Activated B cell treated with CpG ODN at 0.5 μM for 24 hours (primary cell): ENCODE measurements around the gene MRPS23. TPM values are rescaled to one million over a fixed set of nuclear protein-coding genes. Genes with fewer than 3 reads are reported as not detected.

Experiments
- ATAC-seq: fragments of 200-7000 bp; cut with Tn5 transposase; one replicate; pipeline ENCODE4 v1.10.0; 2021; ENCODE audit warnings: low read depth, mild to moderate bottlenecking, moderate library complexity
- CTCF ChIA-PET: fragments of 350-600 bp; sonication (Branson Sonifier 250); formaldehyde crosslinking; loops from one replicate; lab custom pipeline; 2021; ENCODE audit warnings: antibody characterized with exemption; lab: Charles Lee
- POLR2A ChIA-PET: fragments of 350-600 bp; sonication (Branson Sonifier 250); formaldehyde crosslinking; loops from one replicate; lab custom pipeline; 2021; ENCODE audit warnings: antibody characterized with exemption; lab: Charles Lee
- DNase-seq: peaks from one replicate; pipeline ENCODE4 v3.0.0; 2022
- H3K27ac Mint-ChIP-seq: one replicate; pipeline ENCODE4 v1.8.0; 2020; ENCODE audit warnings: mixed read lengths
- H3K27me3 Mint-ChIP-seq: one replicate; pipeline ENCODE4 v1.8.0; 2021; ENCODE audit warnings: mixed read lengths
- H3K36me3 Mint-ChIP-seq: one replicate; pipeline ENCODE4 v1.8.0; 2021; ENCODE audit warnings: low read depth, mixed read lengths
- H3K4me1 Mint-ChIP-seq: one replicate; pipeline ENCODE4 v1.8.0; 2021; ENCODE audit warnings: mixed read lengths
- H3K4me3 Mint-ChIP-seq: one replicate; pipeline ENCODE4 v1.8.0; 2020; ENCODE audit warnings: mild to moderate bottlenecking, mixed read lengths
- H3K9me3 Mint-ChIP-seq: one replicate; pipeline ENCODE4 v1.8.0; 2020; ENCODE audit warnings: mixed read lengths
- CTCF ChIP-seq: fragments of 200-600 bp; IDR thresholded peaks from one replicate; pipeline ENCODE4 v1.8.0; 2022; ENCODE audit warnings: antibody characterized with exemption, mild to moderate bottlenecking
- intact Hi-C: fragments of 100-400 bp; cut with micrococcal nuclease; formaldehyde crosslinking; loops from one replicate; pipeline ENCODE4 v1.15.1; 2024
- total RNA-seq: library from RNA; stranded (reverse); gene quantifications from 2 replicates; pipeline ENCODE4 v1.2.3, GENCODE V29; 2022

MRPS23 gene
- total RNA-seq, 1 donor from 2014 or later, result 37.9 TPM

- Mint-ChIP-seq H3K4me3 (no peak overlapping the region), H3K36me3 (no peaks in the 10 kb centered on the region), H3K27me3 (peaks cover 24% of the 10 kb centered on the region), H3K4me1 (peaks cover 33% of the 10 kb centered on the region), H3K27ac (peak overlapping the region; percentile 59), H3K9me3 (no peaks in the 10 kb centered on the region)
- ATAC-seq (no peak), DNase-seq (no peak)
- CTCF ChIA-PET, result interaction anchor here (0.7 to 2.0 kb wide), 7 partner anchors 8 to 131 kb away, joined by 3 to 6 read pairs (median 4); no protein-coding TSS in a partner anchor
- TF ChIP-seq CTCF, result no peak
- POLR2A ChIA-PET, result interaction anchor here (0.6 to 1.4 kb wide), 6 partner anchors 19 to 646 kb away, joined by 3 to 9 read pairs (median 4); partner anchors contain the start of genes MRPS23 and SRSF1
- intact Hi-C loops, result loop anchor here (1.0 to 5.0 kb wide), 2 partner anchors 19 to 33 kb away; partner anchors contain the start of gene MRPS23
Measured at GRCh38 chr17:57868910-57869616, 19.2 kb upstream of the MRPS23 start.

GRCh38 chr17:57868007-57868909, 18.4 kb upstream of the MRPS23 start:
- DNase-seq, result peak; percentile 53
- H3K36me3 Mint-ChIP-seq, result no peaks in the 10 kb centered on the region

GRCh38 chr17:57867126-57867525, 17.3 kb upstream of the MRPS23 start:
- H3K9me3 Mint-ChIP-seq, result no peaks in the 10 kb centered on the region
- TF ChIP-seq CTCF, result no peak
- ATAC-seq (no peak), DNase-seq (no peak)
- no peak overlapping the region for H3K4me3 Mint-ChIP-seq
- H3K27me3 Mint-ChIP-seq, result peaks cover 11% of the 10 kb centered on the region
- peaks cover 25% of the 10 kb centered on the region for H3K4me1 Mint-ChIP-seq
- H3K27ac Mint-ChIP-seq, result no peak overlapping the region
- intact Hi-C loops, result loop anchor here (5.0 kb wide), 1 partner anchor 35 kb away; no protein-coding TSS in a partner anchor
- H3K36me3 Mint-ChIP-seq, result no peaks in the 10 kb centered on the region
- CTCF ChIA-PET, result interaction anchor here (1.5 to 2.7 kb wide), 5 partner anchors 7 to 132 kb away, joined by 4 to 11 read pairs (median 6); no protein-coding TSS in a partner anchor
- POLR2A ChIA-PET, result interaction anchor here (0.5 kb wide), 1 partner anchor 72 kb away, joined by 3 read pairs; no protein-coding TSS in a partner anchor

More at GRCh38 chr17:57868007-57868909, 18.4 kb upstream of the MRPS23 start:
- Mint-ChIP-seq H3K4me3 (peak overlapping the region; percentile 24), H3K4me1 (peaks cover 29% of the 10 kb centered on the region), H3K9me3 (no peaks in the 10 kb centered on the region), H3K27me3 (peaks cover 20% of the 10 kb centered on the region), H3K27ac (peak overlapping the region; percentile 65)
- no peak for TF ChIP-seq CTCF
- peak; percentile 94 for ATAC-seq
- CTCF ChIA-PET, result interaction anchor here (0.7 to 2.7 kb wide), 11 partner anchors 9 to 131 kb away, joined by 3 to 11 read pairs (median 4); no protein-coding TSS in a partner anchor
- intact Hi-C loops, result loop anchor here (1.0 to 5.0 kb wide), 2 partner anchors 18 to 34 kb away; partner anchors contain the start of gene MRPS23
- POLR2A ChIA-PET, result interaction anchor here (0.9 to 1.4 kb wide), 5 partner anchors 18 to 139 kb away, joined by 3 to 4 read pairs (median 4); partner anchors contain the start of genes MRPS23 and SRSF1

GRCh38 chr17:57866723-57867122, 16.9 kb upstream of the MRPS23 start:
- H3K4me1 Mint-ChIP-seq, result peaks cover 28% of the 10 kb centered on the region
- ChIA-PET POLR2A (interaction anchor here (0.5 kb wide), 1 partner anchor 72 kb away, joined by 3 read pairs; no protein-coding TSS in a partner anchor), CTCF (interaction anchor here (1.5 to 2.7 kb wide), 4 partner anchors 8 to 133 kb away, joined by 4 to 11 read pairs (median 6); no protein-coding TSS in a partner anchor)
- no peak overlapping the region for H3K27ac Mint-ChIP-seq
- intact Hi-C loops, result loop anchor here (5.0 kb wide), 1 partner anchor 36 kb away; no protein-coding TSS in a partner anchor
- DNase-seq (no peak), ATAC-seq (no peak)
- no peaks in the 10 kb centered on the region for H3K9me3 Mint-ChIP-seq
- peaks cover 8% of the 10 kb centered on the region for H3K27me3 Mint-ChIP-seq
- no peak overlapping the region for H3K4me3 Mint-ChIP-seq
- TF ChIP-seq CTCF, result no peak
- no peaks in the 10 kb centered on the region for H3K36me3 Mint-ChIP-seq
